Measurements from ENCODE around the gene TTC27.

GRCh38 chr2:32652555-32653209 lies 24.8 kb downstream of the TTC27 start:
- TF ChIP-seq SP1 (CRISPR knock-in tag; conservative IDR thresholded peaks at IDR 0.05) (no peak), JUN (CRISPR knock-in tag; IDR thresholded peaks at IDR 0.05) (no peak), ATF2 (CRISPR knock-in tag; IDR thresholded peaks at IDR 0.05; ENCODE audit: borderline replicate concordance, low read depth) (no peak), CTCF (IDR thresholded peaks at IDR 0.05) (no peak), MAX (CRISPR knock-in tag; IDR thresholded peaks at IDR 0.05) (no peak)

Measured in WTC11 (cell line).